ES-I3 (cell line): ENCODE results near the gene SRPK2.

Experiments
- H3K36me3 ChIP-seq: 2 replicates; pipeline ENCODE4 v1.6.1; 2013; ENCODE audit warnings: mild to moderate bottlenecking, low read length, control low read depth, moderate library complexity; ENCODE audit not compliant: insufficient read depth
- H3K4me1 ChIP-seq: 2 replicates; pipeline ENCODE4 v1.6.1; 2013; ENCODE audit warnings: mild to moderate bottlenecking, control low read depth, low read length; ENCODE audit not compliant: insufficient read depth
- H3K9ac ChIP-seq: 2 replicates; pipeline ENCODE4 v1.6.1; 2013; ENCODE audit warnings: low read depth, mild to moderate bottlenecking, low read length, moderate library complexity
- H3K9me3 ChIP-seq: 2 replicates; pipeline ENCODE4 v1.6.1; 2013; ENCODE audit warnings: mild to moderate bottlenecking, low read length, moderate library complexity; ENCODE audit not compliant: control insufficient read depth, insufficient read depth

SRPK2 gene

GRCh38 chr7:105191331-105191730, 197.4 kb downstream of the SRPK2 start:
- no peak overlapping the region for H3K9ac ChIP-seq
- H3K36me3 ChIP-seq = no peaks in the 10 kb centered on the region
- no peaks in the 10 kb centered on the region for H3K4me1 ChIP-seq
- no peaks in the 10 kb centered on the region; the same call in 1 of the 2 replicates for H3K9me3 ChIP-seq

- Histone ChIP-seq H3K36me3 (no peaks in the 10 kb centered on the region), H3K9me3 (no peaks in the 10 kb centered on the region; the same call in 1 of the 2 replicates), H3K9ac (no peak overlapping the region), H3K4me1 (no peaks in the 10 kb centered on the region)
Measured at GRCh38 chr7:105189859-105190492, 198.7 kb downstream of the SRPK2 start.

GRCh38 chr7:105188201-105188600, 200.5 kb downstream of the SRPK2 start:
- Histone ChIP-seq H3K9ac (no peak overlapping the region), H3K4me1 (no peaks in the 10 kb centered on the region), H3K36me3 (no peaks in the 10 kb centered on the region), H3K9me3 (no peaks in the 10 kb centered on the region; the same call in 1 of the 2 replicates)

GRCh38 chr7:105187302-105188169, 201.2 kb downstream of the SRPK2 start:
- Histone ChIP-seq H3K9me3 (no peaks in the 10 kb centered on the region; the same call in 1 of the 2 replicates), H3K36me3 (no peaks in the 10 kb centered on the region), H3K4me1 (no peaks in the 10 kb centered on the region), H3K9ac (no peak overlapping the region)

GRCh38 chr7:105185290-105186010, 203.3 kb downstream of the SRPK2 start:
- Histone ChIP-seq H3K36me3 (no peaks in the 10 kb centered on the region), H3K4me1 (no peaks in the 10 kb centered on the region), H3K9ac (no peak overlapping the region)

GRCh38 chr7:105180002-105180401, 208.7 kb downstream of the SRPK2 start:
- Histone ChIP-seq H3K9me3 (no peaks in the 10 kb centered on the region), H3K36me3 (no peaks in the 10 kb centered on the region), H3K9ac (no peak overlapping the region), H3K4me1 (peaks cover 10% of the 10 kb centered on the region; the same call in 1 of the 2 replicates)

More at GRCh38 chr7:105185290-105186010, 203.3 kb downstream of the SRPK2 start:
- H3K9me3 ChIP-seq = no peaks in the 10 kb centered on the region; the same call in 1 of the 2 replicates

GRCh38 chr7:105178928-105179541, 209.7 kb downstream of the SRPK2 start:
- no peak overlapping the region for H3K9ac ChIP-seq
- H3K36me3 ChIP-seq = no peaks in the 10 kb centered on the region
- no peaks in the 10 kb centered on the region for H3K9me3 ChIP-seq
- peaks cover 10% of the 10 kb centered on the region; the same call in 1 of the 2 replicates for H3K4me1 ChIP-seq

- Histone ChIP-seq H3K36me3 (no peaks in the 10 kb centered on the region), H3K4me1 (peaks cover 10% of the 10 kb centered on the region; the same call in 1 of the 2 replicates), H3K9me3 (no peaks in the 10 kb centered on the region), H3K9ac (no peak overlapping the region)
Measured at GRCh38 chr7:105178177-105178576, 210.5 kb downstream of the SRPK2 start.

GRCh38 chr7:105177026-105177425, 211.7 kb downstream of the SRPK2 start:
- Histone ChIP-seq H3K9ac (no peak overlapping the region), H3K9me3 (no peaks in the 10 kb centered on the region), H3K36me3 (no peaks in the 10 kb centered on the region), H3K4me1 (peaks cover 10% of the 10 kb centered on the region; the same call in 1 of the 2 replicates)

GRCh38 chr7:105173586-105173985, 215.1 kb downstream of the SRPK2 start:
- peaks cover 5% of the 10 kb centered on the region; the same call in 1 of the 2 replicates for H3K4me1 ChIP-seq
- H3K36me3 ChIP-seq = no peaks in the 10 kb centered on the region
- no peaks in the 10 kb centered on the region for H3K9me3 ChIP-seq
- H3K9ac ChIP-seq = no peak overlapping the region

GRCh38 chr7:105164751-105165150, 224.0 kb downstream of the SRPK2 start:
- H3K9ac ChIP-seq = no peak overlapping the region
- no peaks in the 10 kb centered on the region for H3K9me3 ChIP-seq
- no peaks in the 10 kb centered on the region for H3K36me3 ChIP-seq
- H3K4me1 ChIP-seq = no peaks in the 10 kb centered on the region

GRCh38 chr7:105163718-105164117, 225.0 kb downstream of the SRPK2 start:
- H3K9me3 ChIP-seq = no peaks in the 10 kb centered on the region
- H3K36me3 ChIP-seq = no peaks in the 10 kb centered on the region
- no peaks in the 10 kb centered on the region for H3K4me1 ChIP-seq
- H3K9ac ChIP-seq = no peak overlapping the region

- H3K36me3 ChIP-seq = no peaks in the 10 kb centered on the region
- H3K4me1 ChIP-seq = no peaks in the 10 kb centered on the region
- no peaks in the 10 kb centered on the region for H3K9me3 ChIP-seq
- H3K9ac ChIP-seq = no peak overlapping the region
Measured at GRCh38 chr7:105161366-105161765, 227.4 kb downstream of the SRPK2 start.

- Histone ChIP-seq H3K9ac (no peak overlapping the region), H3K36me3 (no peaks in the 10 kb centered on the region), H3K4me1 (no peaks in the 10 kb centered on the region), H3K9me3 (no peaks in the 10 kb centered on the region)
Measured at GRCh38 chr7:105157278-105157677, 231.4 kb downstream of the SRPK2 start.
